Psoas muscle (tissue), 8 donors: ENCODE measurements around the gene SGSM1. TPM values are rescaled to one million over a fixed set of nuclear protein-coding genes. Genes with fewer than 3 reads are reported as not detected.

Experiments used
- ATAC-seq, 4 donors: fragments of 200-7000 bp; cut with Tn5 transposase; one replicate each; pipeline ENCODE4 v1.9.1; 2020; ENCODE audit warnings: moderate library complexity in 3 of 4, mild to moderate bottlenecking in 2 of 4
- DNase-seq, 2 donors: peaks; one replicate each; pipeline ENCODE4 v3.0.0-alpha.2; 2020
- H3K27ac ChIP-seq: fragments of 200-600 bp; one replicate; pipeline ENCODE4 v1.8.0; 2022
- H3K27me3 ChIP-seq, 3 donors: fragments of 200-600 bp in 1 of 3; one replicate each; pipeline versions ENCODE4 v1.6.1 to v1.8.0; 2013 to 2022; ENCODE audit warnings: low read length in 2 of 3, mild to moderate bottlenecking in 2 of 3, moderate library complexity in 1 of 3; ENCODE audit not compliant: insufficient read depth in 3 of 3
- H3K36me3 ChIP-seq, 2 donors: fragments of 200-600 bp in 1 of 2; one replicate each; pipeline versions ENCODE4 v1.6.1 to v1.8.0; 2013 to 2022; ENCODE audit warnings: low read depth in 1 of 2, mild to moderate bottlenecking in 1 of 2, moderate library complexity in 1 of 2; ENCODE audit not compliant: insufficient read depth in 1 of 2
- H3K4me1 ChIP-seq: fragments of 200-600 bp; one replicate; pipeline ENCODE4 v1.8.0; 2022
- H3K4me3 ChIP-seq: fragments of 200-600 bp; one replicate; pipeline ENCODE4 v1.8.0; 2022; ENCODE audit warnings: mild to moderate bottlenecking
- H3K9me3 ChIP-seq: fragments of 200-600 bp; one replicate; pipeline ENCODE4 v1.8.0; 2022
- WGBS, 3 donors: extraction: QIAGEN DNeasy Blood & Tissue Kit; methylation state at CpG; one replicate each; pipeline versions ENCODE4 v1.1.6 to v1.1.7; 2013; 5-methylcytosine and 5-hydroxymethylcytosine counted together
- intact Hi-C, 2 donors: fragments of 100-400 bp; cut with DNase I; formaldehyde crosslinking; loops; one replicate each; pipeline versions ENCODE4 v1.11.0 to v1.14.2; 2022
- polyA plus RNA-seq, 3 donors: library from polyadenylated mRNA; stranded (reverse); fragments of 200-250 nt; gene quantifications; one replicate each; pipeline ENCODE4 v1.2.3, GENCODE V29; 2013
- total RNA-seq, 4 donors: library from RNA; stranded (reverse); fragmentation: NEBNext Ultra II Directional in 2 of 4; extraction: Animal tissue kit (Norgen Biotek cat#: 25700) in 2 of 4; gene quantifications; one replicate each; pipeline versions ENCODE4 v1.2.1 to v1.2.4, GENCODE V29; 2021 to 2023
- TF ChIP-seq, protein P1 (sequence below): fragments of 200-600 bp; IDR thresholded peaks from one replicate; pipeline ENCODE4 v1.8.0; 2022; ENCODE audit warnings: antibody characterized with exemption
- donor health status: healthy with polysubstance abuse.
- donor health status: DM: no; HTN: no; CAD: no; lungs with moderate emphysema.
- donor health status: Bipolar disorder and iron deficiency.
- donor health status: healthy.
- donor health status: DM: yes; HTN: yes; CAD: no.
- donor health status: DM: no; HTN: no; CAD: no.
- donor health status: DM: no; HTN: no; CAD: no.
- donor health status: DM: yes; HTN: yes; CAD: no.

Gene SGSM1
- total and polyA plus RNA-seq, 7 donors = 0.03 to 0.98 (median 0.32) TPM

- TF ChIP-seq, protein P1, sequence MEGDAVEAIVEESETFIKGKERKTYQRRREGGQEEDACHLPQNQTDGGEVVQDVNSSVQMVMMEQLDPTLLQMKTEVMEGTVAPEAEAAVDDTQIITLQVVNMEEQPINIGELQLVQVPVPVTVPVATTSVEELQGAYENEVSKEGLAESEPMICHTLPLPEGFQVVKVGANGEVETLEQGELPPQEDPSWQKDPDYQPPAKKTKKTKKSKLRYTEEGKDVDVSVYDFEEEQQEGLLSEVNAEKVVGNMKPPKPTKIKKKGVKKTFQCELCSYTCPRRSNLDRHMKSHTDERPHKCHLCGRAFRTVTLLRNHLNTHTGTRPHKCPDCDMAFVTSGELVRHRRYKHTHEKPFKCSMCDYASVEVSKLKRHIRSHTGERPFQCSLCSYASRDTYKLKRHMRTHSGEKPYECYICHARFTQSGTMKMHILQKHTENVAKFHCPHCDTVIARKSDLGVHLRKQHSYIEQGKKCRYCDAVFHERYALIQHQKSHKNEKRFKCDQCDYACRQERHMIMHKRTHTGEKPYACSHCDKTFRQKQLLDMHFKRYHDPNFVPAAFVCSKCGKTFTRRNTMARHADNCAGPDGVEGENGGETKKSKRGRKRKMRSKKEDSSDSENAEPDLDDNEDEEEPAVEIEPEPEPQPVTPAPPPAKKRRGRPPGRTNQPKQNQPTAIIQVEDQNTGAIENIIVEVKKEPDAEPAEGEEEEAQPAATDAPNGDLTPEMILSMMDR = no peak
- intact Hi-C loops = no loop called here
- Histone ChIP-seq H3K27ac (no peak overlapping the region), H3K4me1 (no peaks in the 10 kb centered on the region), H3K4me3 (no peak overlapping the region), H3K36me3 (no peaks in the 10 kb centered on the region), H3K9me3 (no peaks in the 10 kb centered on the region), H3K27me3 (peaks cover 0 to 2% (median 0%) of the 10 kb centered on the region in 3 donors)
- no peak for DNase-seq
- ATAC-seq = no peak
- 85 to 89% (median 86%) methylated on average over 7 of the region's 7 CpGs for WGBS, 3 donors
These were observed 20.8 kb downstream of the SGSM1 start for GRCh38 chr22:24826710-24827285.

- H3K4me3 ChIP-seq = no peak overlapping the region
- 83 to 87% (median 86%) methylated on average over 8 to 9 of the region's 9 CpGs for WGBS, 3 donors
- intact Hi-C loops = no loop called here
- DNase-seq (no peak), ATAC-seq (no peak)
- peaks cover 0 to 2% (median 0%) of the 10 kb centered on the region in 3 donors for H3K27me3 ChIP-seq
- H3K27ac ChIP-seq = no peak overlapping the region
- H3K9me3 ChIP-seq = no peaks in the 10 kb centered on the region
- no peaks in the 10 kb centered on the region for H3K36me3 ChIP-seq
- TF ChIP-seq, protein P1 = no peak
- H3K4me1 ChIP-seq = no peaks in the 10 kb centered on the region
These were observed 21.3 kb downstream of the SGSM1 start for GRCh38 chr22:24827296-24827695.

DNA sequence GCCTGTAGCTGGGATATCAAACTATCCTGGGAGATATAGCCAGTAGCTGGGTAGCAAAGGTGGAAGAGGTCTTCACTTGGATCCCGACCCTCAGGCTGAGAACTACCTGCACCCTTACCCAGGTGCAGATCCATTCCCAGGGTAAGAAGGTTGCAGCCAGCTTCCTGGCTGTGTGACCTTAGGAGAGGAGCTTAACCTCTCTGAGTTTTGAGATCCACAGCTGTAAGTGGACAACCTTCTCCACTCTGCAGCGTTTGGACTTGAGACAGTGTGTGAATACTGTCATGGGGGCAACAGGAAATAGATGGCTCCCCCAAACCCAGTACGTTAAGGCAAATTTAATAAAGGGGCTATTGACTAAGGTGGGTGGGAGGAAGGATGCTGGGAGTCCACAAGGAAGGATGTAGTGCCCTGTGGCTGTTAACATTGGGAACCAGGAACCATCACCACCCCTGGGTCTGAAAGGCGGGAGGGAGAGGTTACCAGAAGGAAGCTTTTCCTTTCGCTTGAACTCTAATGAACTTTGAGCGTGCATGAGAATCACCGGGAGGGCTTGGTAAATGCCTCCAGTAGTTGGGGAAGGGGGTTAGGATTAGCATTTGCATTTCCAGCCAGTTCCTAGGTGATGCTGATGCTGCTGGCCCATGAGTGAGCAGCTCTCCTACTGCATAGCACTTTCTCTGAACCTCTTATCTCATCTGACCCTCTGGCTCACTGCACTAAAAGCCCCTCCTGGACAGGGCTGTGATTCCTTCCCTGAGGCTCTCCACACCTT lies 24.4 kb downstream of the SGSM1 start:
- intact Hi-C loops = no loop called here
- Histone ChIP-seq H3K4me1 (no peaks in the 10 kb centered on the region), H3K27ac (no peak overlapping the region), H3K9me3 (no peaks in the 10 kb centered on the region), H3K4me3 (no peak overlapping the region), H3K36me3 (no peaks in the 10 kb centered on the region), H3K27me3 (peaks cover 0 to 2% (median 0%) of the 10 kb centered on the region in 3 donors)
- 46 to 51% (median 49%) methylated on average over 7 of the region's 7 CpGs for WGBS, 3 donors
- ATAC-seq = no peak
- TF ChIP-seq, protein P1 = no peak
- no peak for DNase-seq

- DNase-seq (no peak), ATAC-seq (no peak)
- TF ChIP-seq, protein P1 = no peak
These were observed 25.7 kb downstream of the SGSM1 start for GRCh38 chr22:24831687-24832086.

More at GRCh38 chr22:24831687-24832086, 25.7 kb downstream of the SGSM1 start:
- Histone ChIP-seq H3K4me1 (no peaks in the 10 kb centered on the region), H3K27ac (no peak overlapping the region), H3K9me3 (no peaks in the 10 kb centered on the region), H3K4me3 (no peak overlapping the region), H3K27me3 (peaks cover 0 to 2% (median 0%) of the 10 kb centered on the region in 3 donors), H3K36me3 (no peaks in the 10 kb centered on the region)
- intact Hi-C loops = no loop called here
- 73 to 75% (median 74%) methylated on average over 10 of the region's 10 CpGs for WGBS, 3 donors
